Left renal cortex interstitium (tissue), 4 donors: ENCODE results near the gene ROR1. TPM values are rescaled to one million over a fixed set of nuclear protein-coding genes. Genes with fewer than 3 reads are reported as not detected.

Experiments
- DNase-seq, 4 donors: peaks; one replicate each; pipeline ENCODE4 v3.0.0-alpha.2; 2013; ENCODE audit warnings: low read depth in 4 of 4, low spot score in 2 of 4, missing footprints in 1 of 4
- polyA plus RNA-seq, 4 donors: library from polyadenylated mRNA; unstranded; fragments of 120-200 nt; gene quantifications; one replicate each; pipeline ENCODE4 v1.2.1, GENCODE V29; 2013; ENCODE audit not compliant: insufficient read length in 4 of 4

ROR1 gene
- polyA plus RNA-seq, 4 donors, result 29.2 to 38.1 (median 33.3) TPM

- DNase-seq, result no peak
Measured at GRCh38 chr1:63922848-63923247, 149.0 kb downstream of the ROR1 start.

- DNase-seq, result no peak
Measured at GRCh38 chr1:63923302-63923701, 149.5 kb downstream of the ROR1 start.

- no peak for DNase-seq
Measured at GRCh38 chr1:63924600-63924999, 150.8 kb downstream of the ROR1 start.

- DNase-seq, result no peak
Measured at GRCh38 chr1:63928186-63929105, 154.6 kb downstream of the ROR1 start.

- DNase-seq, result no peak
Measured at GRCh38 chr1:63929106-63929478, 155.3 kb downstream of the ROR1 start.

GRCh38 chr1:63931468-63931867 lies 157.7 kb downstream of the ROR1 start:
- no peak for DNase-seq

GRCh38 chr1:63934697-63935096 lies 160.9 kb downstream of the ROR1 start:
- peak in 1 of 4 donors; percentile 42 for DNase-seq

- no peak for DNase-seq
Measured at GRCh38 chr1:63935143-63935542, 161.3 kb downstream of the ROR1 start.

GRCh38 chr1:63935553-63935952 lies 161.7 kb downstream of the ROR1 start:
- no peak for DNase-seq

- DNase-seq, result no peak
Measured at GRCh38 chr1:63936276-63936675, 162.5 kb downstream of the ROR1 start.

GRCh38 chr1:63936801-63937200 lies 163.0 kb downstream of the ROR1 start:
- DNase-seq, result no peak

- no peak for DNase-seq
Measured at GRCh38 chr1:63937461-63938022, 163.7 kb downstream of the ROR1 start.

GRCh38 chr1:63940440-63940839 lies 166.6 kb downstream of the ROR1 start:
- DNase-seq, result no peak

GRCh38 chr1:63943393-63943792 lies 169.6 kb downstream of the ROR1 start:
- no peak for DNase-seq

- DNase-seq, result no peak
Measured at GRCh38 chr1:63945943-63946342, 172.1 kb downstream of the ROR1 start.

- no peak for DNase-seq
Measured at GRCh38 chr1:63946866-63947491, 173.2 kb downstream of the ROR1 start.

- no peak for DNase-seq
Measured at GRCh38 chr1:63947904-63948303, 174.1 kb downstream of the ROR1 start.

- DNase-seq, result peak in 1 of 4 donors; percentile 60
Measured at GRCh38 chr1:63950023-63950422, 176.2 kb downstream of the ROR1 start.

GRCh38 chr1:63951059-63951946 lies 177.5 kb downstream of the ROR1 start:
- DNase-seq, result no peak

GRCh38 chr1:63954187-63954586 lies 180.4 kb downstream of the ROR1 start:
- no peak for DNase-seq
